Mammary epithelial cell (primary cell): ENCODE data around the gene INHBB.

Experiments used
- EZH2 ChIP-seq: IDR thresholded peaks from 2 replicates; pipeline ENCODE4 v1.6.1; 2012; ENCODE audit warnings: low read length, inconsistent platforms, borderline replicate concordance
- TF ChIP-seq, protein P1 (sequence below), 2 donors: IDR thresholded peaks in 1 of 2; conservative IDR thresholded peaks in 1 of 2; 2 replicates each; pipeline ENCODE4 v1.5.1; 2011 to 2012; ENCODE audit warnings: inconsistent platforms in 2 of 2, low read length in 2 of 2, mild to moderate bottlenecking in 2 of 2, control low read depth in 1 of 2, low read depth in 1 of 2; ENCODE audit not compliant: insufficient read depth in 1 of 2; ENCODE audit errors: extremely low read depth in 1 of 2

DNA sequence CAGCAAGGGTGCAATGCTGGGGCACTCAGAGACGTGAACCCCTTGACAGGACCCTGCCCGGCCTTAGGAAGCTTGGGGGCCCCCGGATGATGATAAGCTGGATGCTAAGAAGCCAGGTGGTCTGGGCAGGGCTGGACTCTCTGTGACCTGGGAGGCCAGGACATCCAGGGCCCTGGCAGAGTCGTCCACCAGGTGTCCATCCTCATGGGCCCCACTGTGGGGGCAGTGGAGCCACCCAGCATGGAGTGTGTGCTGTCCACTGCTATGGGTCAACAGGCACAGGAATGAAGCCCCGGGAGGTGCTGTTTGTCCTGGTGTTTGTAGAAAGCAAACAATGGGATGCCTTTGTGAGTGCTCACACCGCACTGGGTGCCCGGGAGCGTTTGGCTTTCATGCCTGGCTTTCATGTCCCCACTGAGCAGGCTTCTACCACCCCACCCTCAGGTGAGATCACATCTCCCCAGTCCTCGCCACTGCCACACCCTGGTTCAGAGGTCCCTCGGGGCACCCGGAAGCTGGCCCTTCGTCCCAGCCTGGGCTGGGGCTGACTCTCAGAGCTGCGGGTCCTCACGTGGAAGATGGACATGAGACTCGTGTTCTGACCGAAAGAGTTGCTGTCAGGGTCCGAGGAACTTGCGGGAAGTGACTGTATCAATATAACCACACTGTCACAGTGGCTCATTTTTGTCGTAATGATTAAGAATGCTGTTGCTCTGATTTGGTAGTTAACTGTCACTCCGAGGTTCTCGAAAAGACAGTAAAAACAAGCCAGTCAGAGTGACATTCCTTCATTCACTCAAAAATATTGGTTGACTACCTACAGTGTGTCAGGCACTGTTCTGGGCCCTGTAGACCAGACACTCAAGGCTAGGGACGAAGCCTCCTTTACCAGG is 53.3 kb downstream of the INHBB start:
- TF ChIP-seq, protein P1, sequence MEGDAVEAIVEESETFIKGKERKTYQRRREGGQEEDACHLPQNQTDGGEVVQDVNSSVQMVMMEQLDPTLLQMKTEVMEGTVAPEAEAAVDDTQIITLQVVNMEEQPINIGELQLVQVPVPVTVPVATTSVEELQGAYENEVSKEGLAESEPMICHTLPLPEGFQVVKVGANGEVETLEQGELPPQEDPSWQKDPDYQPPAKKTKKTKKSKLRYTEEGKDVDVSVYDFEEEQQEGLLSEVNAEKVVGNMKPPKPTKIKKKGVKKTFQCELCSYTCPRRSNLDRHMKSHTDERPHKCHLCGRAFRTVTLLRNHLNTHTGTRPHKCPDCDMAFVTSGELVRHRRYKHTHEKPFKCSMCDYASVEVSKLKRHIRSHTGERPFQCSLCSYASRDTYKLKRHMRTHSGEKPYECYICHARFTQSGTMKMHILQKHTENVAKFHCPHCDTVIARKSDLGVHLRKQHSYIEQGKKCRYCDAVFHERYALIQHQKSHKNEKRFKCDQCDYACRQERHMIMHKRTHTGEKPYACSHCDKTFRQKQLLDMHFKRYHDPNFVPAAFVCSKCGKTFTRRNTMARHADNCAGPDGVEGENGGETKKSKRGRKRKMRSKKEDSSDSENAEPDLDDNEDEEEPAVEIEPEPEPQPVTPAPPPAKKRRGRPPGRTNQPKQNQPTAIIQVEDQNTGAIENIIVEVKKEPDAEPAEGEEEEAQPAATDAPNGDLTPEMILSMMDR (conservative IDR thresholded peaks at IDR 0.05 in 1 of 2, IDR thresholded peaks at IDR 0.05 in 1 of 2; ENCODE audit: extremely low read depth in 1 of 2, insufficient read depth in 1 of 2, low read depth in 1 of 2, low read length in 2 of 2): no peak
- TF ChIP-seq EZH2: no peak
